ENCODE measurements around the gene SDHC. TPM values are rescaled to one million over a fixed set of nuclear protein-coding genes. Genes with fewer than 3 reads are reported as not detected.
A peak's percentile ranks its signal among the peaks of the same experiment; 100 is the strongest.
"Not testable (repeated sequence)": the region's sequence is repeated elsewhere in the genome, so short reads cannot be mapped to it uniquely, and the experiment has no call there.

The SDHC gene
- total RNA-seq, 4 donors from 2014 or later = 27.9 to 144 (median 48.4) TPM

- WGBS, 2 donors = 2 to 3% methylated on average over 72 to 76 of the region's 79 CpGs
- Histone ChIP-seq H3K4me3 (peak overlapping the region; percentile 56 to 86 (median 73)), H3K9me3 (no peaks in the 10 kb centered on the region), H3K27me3 (no peaks in the 10 kb centered on the region), H3K4me1 (peaks cover 0 to 14% (median 0%) of the 10 kb centered on the region in 4 donors), H3K36me3 (no peaks in the 10 kb centered on the region), H3K27ac (peak overlapping the region; percentile 88 to 94 (median 88))
- TF ChIP-seq EP300 (IDR thresholded peaks at IDR 0.05) (peak; percentile 100), CTCF (IDR thresholded peaks at IDR 0.05) (peak in 1 of 5 experiments; percentile 37), POLR2A (IDR thresholded peaks at IDR 0.05) (peak; percentile 90 to 95)
- peak; percentile 97 to 99 for DNase-seq (ENCODE audit: low spot score in 2 of 2)
These were observed 75.7 kb downstream of the SDHC start for GRCh38 chr1:161389691-161390558.

GRCh38 chr1:161390559-161390858 is 76.3 kb downstream of the SDHC start:
- WGBS, 2 donors = 1 to 3% methylated on average over 13 of the region's 13 CpGs
- no peak for TF ChIP-seq EP300 (IDR thresholded peaks at IDR 0.05)
- TF ChIP-seq POLR2A (IDR thresholded peaks at IDR 0.05) = no peak
- TF ChIP-seq CTCF (IDR thresholded peaks at IDR 0.05) = peak in 1 of 5 experiments; percentile 6
- H3K4me1 ChIP-seq = peaks cover 0 to 14% (median 0%) of the 10 kb centered on the region in 4 donors
- no peak for DNase-seq (ENCODE audit: low spot score in 2 of 2)
- H3K27me3 ChIP-seq = no peaks in the 10 kb centered on the region
- no peaks in the 10 kb centered on the region for H3K9me3 ChIP-seq
- H3K27ac ChIP-seq = peak overlapping the region; percentile 86 to 94 (median 88)
- peak overlapping the region; percentile 56 to 86 (median 73) for H3K4me3 ChIP-seq
- no peaks in the 10 kb centered on the region for H3K36me3 ChIP-seq

- peaks cover 0 to 14% (median 0%) of the 10 kb centered on the region in 4 donors for H3K4me1 ChIP-seq
- DNase-seq (ENCODE audit: low spot score in 2 of 2); H3K9me3 ChIP-seq; H3K36me3 ChIP-seq; H3K27me3 ChIP-seq: not testable (repeated sequence)
- H3K4me3 ChIP-seq = peak overlapping the region in 1 of 4 donors; percentile 56
- H3K27ac ChIP-seq = peak overlapping the region in 1 of 4 donors; percentile 88
- WGBS, 2 donors = 87 to 92% methylated on average over 7 of the region's 7 CpGs
These were observed 77.0 kb downstream of the SDHC start for GRCh38 chr1:161391136-161391535.

GRCh38 chr1:161391611-161392010 is 77.4 kb downstream of the SDHC start:
- Histone ChIP-seq H3K36me3 (no peaks in the 10 kb centered on the region), H3K27me3 (no peaks in the 10 kb centered on the region), H3K4me1 (peaks cover 0 to 14% (median 0%) of the 10 kb centered on the region in 4 donors), H3K27ac (no peak overlapping the region), H3K4me3 (no peak overlapping the region), H3K9me3 (no peaks in the 10 kb centered on the region)
- no peak for DNase-seq (ENCODE audit: low spot score in 2 of 2)
- TF ChIP-seq EP300 (IDR thresholded peaks at IDR 0.05) = no peak
- no peak for TF ChIP-seq CTCF (IDR thresholded peaks at IDR 0.05)
- TF ChIP-seq POLR2A (IDR thresholded peaks at IDR 0.05) = no peak
- whole genome bisulfite sequencing, 2 donors = 91 to 95% methylated on average over 8 of the region's 8 CpGs

GRCh38 chr1:161393151-161393550 is 79.0 kb downstream of the SDHC start:
- no peak for DNase-seq (ENCODE audit: low spot score in 2 of 2)
- TF ChIP-seq POLR2A (IDR thresholded peaks at IDR 0.05) (no peak), CTCF (IDR thresholded peaks at IDR 0.05) (no peak), EP300 (IDR thresholded peaks at IDR 0.05) (no peak)

GRCh38 chr1:161397038-161397437 is 82.9 kb downstream of the SDHC start:
- not testable (repeated sequence) for H3K9me3 ChIP-seq; DNase-seq (ENCODE audit: low spot score in 2 of 2); H3K36me3 ChIP-seq; H3K27me3 ChIP-seq; H3K27ac ChIP-seq; H3K4me3 ChIP-seq
- 95 to 98% methylated on average over 8 of the region's 8 CpGs for WGBS, 2 donors
- peaks cover 0 to 17% (median 3%) of the 10 kb centered on the region in 4 donors for H3K4me1 ChIP-seq

More at GRCh38 chr1:161393151-161393550, 79.0 kb downstream of the SDHC start:
- Histone ChIP-seq H3K9me3 (no peaks in the 10 kb centered on the region), H3K4me3 (no peak overlapping the region), H3K4me1 (peaks cover 0 to 14% (median under 1%) of the 10 kb centered on the region in 4 donors), H3K36me3 (no peaks in the 10 kb centered on the region), H3K27ac (no peak overlapping the region), H3K27me3 (no peaks in the 10 kb centered on the region)

Measured in tibial nerve (tissue), 4 donors.